ENCODE measurements around the gene NUCB2. TPM values are rescaled to one million over a fixed set of nuclear protein-coding genes. Genes with fewer than 3 reads are reported as not detected.

The NUCB2 gene
- total and polyA plus RNA-seq, 2 experiments from 2014 or later = 52.4 to 129 TPM

DNA sequence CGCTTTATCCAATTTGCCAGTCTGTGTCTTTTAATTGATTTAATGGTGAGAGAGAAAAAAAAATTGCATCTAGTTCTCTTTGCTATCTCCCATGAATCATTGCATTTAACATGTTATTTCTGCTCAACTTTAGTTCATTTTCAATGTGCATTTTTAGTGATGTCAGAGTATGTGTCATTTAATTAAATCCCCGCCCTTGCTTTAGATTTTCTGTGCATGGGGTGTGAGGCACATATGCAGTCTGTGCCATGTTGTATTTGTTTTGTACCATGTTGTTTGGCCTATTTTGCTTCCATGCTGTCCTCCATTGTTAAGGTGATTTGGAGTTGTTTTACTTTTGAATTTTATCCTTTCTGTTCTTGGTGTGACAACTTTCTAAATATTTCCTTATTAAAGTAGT is 66.7 kb downstream of the NUCB2 start:
- no peak for TF ChIP-seq CTCF (IDR thresholded peaks at IDR 0.05; ENCODE audit: low read depth, low read length)
- H3K27ac ChIP-seq = no peak overlapping the region
- H3K27me3 ChIP-seq = no peaks in the 10 kb centered on the region
- no peaks in the 10 kb centered on the region for H3K4me1 ChIP-seq (ENCODE audit: low read depth)
- no peaks in the 10 kb centered on the region for H3K36me3 ChIP-seq
- DNase-seq (ENCODE audit: low read depth in 1 of 2, low spot score in 1 of 2) = no peak
- H3K9me3 ChIP-seq (ENCODE audit: low read depth) = no peaks in the 10 kb centered on the region
- no peak overlapping the region for H3K4me3 ChIP-seq

DNA sequence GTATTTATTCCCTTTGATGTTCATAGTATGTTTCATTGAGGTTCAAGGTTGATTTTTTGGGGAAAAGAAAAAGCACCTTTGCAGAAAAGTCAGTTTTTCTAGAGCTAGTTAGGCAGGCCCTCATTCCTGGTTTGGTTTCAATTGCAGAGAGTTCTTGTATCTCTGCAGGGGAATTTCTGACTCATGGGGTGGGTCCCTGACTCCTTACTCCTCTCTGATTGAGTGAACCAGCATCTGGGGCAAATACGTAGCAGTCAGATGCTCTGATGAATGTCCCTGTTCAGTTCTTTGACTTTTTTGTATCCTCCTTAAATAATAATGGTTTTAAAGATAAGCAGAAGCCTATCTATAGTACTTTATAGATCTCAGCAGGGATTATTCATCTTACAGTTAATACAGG is 67.4 kb downstream of the NUCB2 start:
- peak in 1 of 2 donors; percentile 85 for DNase-seq (ENCODE audit: low read depth in 1 of 2, low spot score in 1 of 2)
- TF ChIP-seq CTCF (IDR thresholded peaks at IDR 0.05; ENCODE audit: low read depth, low read length) = no peak

DNA sequence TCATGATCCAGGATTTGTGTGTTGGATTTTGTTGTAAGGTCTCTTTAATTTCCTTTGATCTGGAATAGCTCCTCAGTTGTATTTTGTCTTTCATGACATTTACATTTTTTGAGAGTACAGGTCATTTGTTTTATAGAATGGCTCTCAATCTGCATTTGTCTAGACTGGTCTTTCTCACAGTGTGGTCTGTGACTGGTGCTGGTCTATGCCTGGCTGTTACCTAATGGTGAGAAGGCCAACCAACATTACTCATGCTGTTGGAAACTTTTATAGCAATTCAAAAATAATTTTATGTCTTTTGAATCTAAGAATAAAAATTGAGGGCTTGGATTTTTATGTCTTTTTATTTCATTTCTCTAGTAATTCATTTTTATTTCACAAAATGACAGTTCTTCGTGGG is 71.1 kb downstream of the NUCB2 start:
- TF ChIP-seq CTCF (IDR thresholded peaks at IDR 0.05; ENCODE audit: low read depth, low read length) = no peak
- Histone ChIP-seq H3K27ac (no peak overlapping the region), H3K27me3 (peaks cover 35% of the 10 kb centered on the region), H3K4me3 (no peak overlapping the region), H3K36me3 (no peaks in the 10 kb centered on the region), H3K4me1 (ENCODE audit: low read depth) (no peaks in the 10 kb centered on the region), H3K9me3 (ENCODE audit: low read depth) (no peaks in the 10 kb centered on the region)
- no peak for DNase-seq (ENCODE audit: low read depth in 1 of 2, low spot score in 1 of 2)

More for the DNA sequence above, 67.4 kb downstream of the NUCB2 start:
- Histone ChIP-seq H3K27me3 (no peaks in the 10 kb centered on the region), H3K4me1 (ENCODE audit: low read depth) (no peaks in the 10 kb centered on the region), H3K4me3 (no peak overlapping the region), H3K9me3 (ENCODE audit: low read depth) (no peaks in the 10 kb centered on the region), H3K36me3 (no peaks in the 10 kb centered on the region), H3K27ac (no peak overlapping the region)

DNA sequence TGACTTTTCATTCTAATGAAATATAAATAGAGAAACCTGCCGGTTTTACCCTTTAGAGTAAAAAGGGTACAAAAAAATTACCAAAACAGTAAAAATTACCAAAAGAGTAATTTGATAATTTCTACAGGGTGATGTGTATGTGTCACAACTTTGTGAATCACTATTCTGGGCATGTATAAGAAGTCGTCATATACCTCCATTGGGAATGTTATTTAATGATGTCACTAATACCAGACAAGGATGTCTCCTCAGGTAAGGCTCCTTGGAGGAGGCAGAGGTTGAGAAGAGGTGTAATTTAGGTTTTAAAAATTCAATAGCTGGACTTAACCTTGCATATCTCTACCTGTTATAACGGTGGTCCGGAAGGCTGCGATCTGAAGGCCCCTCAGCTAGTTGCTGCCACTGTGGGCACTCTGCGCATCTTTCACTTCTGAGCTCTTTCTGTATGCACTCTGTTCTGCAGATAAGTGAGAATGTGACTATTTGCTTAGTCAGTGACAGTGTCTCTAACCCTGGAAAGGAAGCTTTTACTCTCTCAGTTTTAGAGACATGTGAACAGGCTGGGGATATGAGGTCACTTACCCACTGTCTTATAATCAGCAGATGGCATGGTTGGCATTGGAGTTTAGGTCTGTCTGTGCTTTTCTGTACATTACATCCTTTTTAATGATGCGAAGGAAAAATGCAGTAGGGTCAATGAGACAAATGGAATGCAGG is 74.1 kb downstream of the NUCB2 start:
- Histone ChIP-seq H3K27ac (no peak overlapping the region), H3K9me3 (ENCODE audit: low read depth) (no peaks in the 10 kb centered on the region), H3K36me3 (no peaks in the 10 kb centered on the region), H3K4me1 (ENCODE audit: low read depth) (peaks cover 6% of the 10 kb centered on the region), H3K27me3 (peaks cover 41% of the 10 kb centered on the region), H3K4me3 (no peak overlapping the region)
- no peak for TF ChIP-seq CTCF (IDR thresholded peaks at IDR 0.05; ENCODE audit: low read depth, low read length)
- no peak for DNase-seq (ENCODE audit: low read depth in 1 of 2, low spot score in 1 of 2)

GRCh38 chr11:17351172-17351509 is 74.6 kb downstream of the NUCB2 start:
- Histone ChIP-seq H3K4me1 (ENCODE audit: low read depth) (peaks cover 6% of the 10 kb centered on the region), H3K9me3 (ENCODE audit: low read depth) (no peaks in the 10 kb centered on the region), H3K27me3 (peaks cover 41% of the 10 kb centered on the region), H3K4me3 (peak overlapping the region; percentile 43), H3K27ac (no peak overlapping the region), H3K36me3 (no peaks in the 10 kb centered on the region)
- TF ChIP-seq CTCF (IDR thresholded peaks at IDR 0.05; ENCODE audit: low read depth, low read length) = peak; percentile 25
- DNase-seq (ENCODE audit: low read depth in 1 of 2, low spot score in 1 of 2) = no peak

Data from cardiac muscle cell (in vitro differentiated cells and primary cell).